Transverse colon (tissue), 4 donors: ENCODE results near the gene GPR139. TPM values are rescaled to one million over a fixed set of nuclear protein-coding genes. Genes with fewer than 3 reads are reported as not detected.

Source experiments
- DNase-seq: peaks from one replicate; pipeline ENCODE4 v3.0.0-alpha.2; 2019
- H3K27ac ChIP-seq, 4 donors: fragments of 200-600 bp; sonication (generic); 2 replicates each; pipeline ENCODE4 v1.5.1; 2016 to 2018; ENCODE audit warnings: inconsistent platforms in 4 of 4
- H3K27me3 ChIP-seq: fragments of 200-600 bp; sonication (generic); 2 replicates; pipeline ENCODE4 v1.5.1; 2017; ENCODE audit warnings: inconsistent platforms
- H3K36me3 ChIP-seq, 4 donors: fragments of 200-600 bp; sonication (generic); 2 replicates each; pipeline ENCODE4 v1.5.1; 2017 to 2019; ENCODE audit warnings: inconsistent platforms in 4 of 4
- H3K4me1 ChIP-seq, 4 donors: fragments of 200-600 bp; sonication (generic); 2 replicates each; pipeline ENCODE4 v1.5.1; 2017 to 2020; ENCODE audit warnings: inconsistent platforms in 4 of 4
- H3K4me3 ChIP-seq, 4 donors: fragments of 200-600 bp; sonication (generic); 1 replicate in 1 of 4; 2 replicates in 3 of 4; pipeline versions ENCODE4 v1.5.1 to v1.6.1; 2017 to 2019; ENCODE audit warnings: inconsistent platforms in 4 of 4
- H3K9me3 ChIP-seq, 2 donors: fragments of 200-600 bp; sonication (generic); 2 replicates each; pipeline ENCODE4 v1.5.1; 2017 to 2019; ENCODE audit warnings: inconsistent platforms in 2 of 2
- CTCF ChIP-seq, 5 experiments: fragments of 200-600 bp in 3 of 5; fragments of 450-650 bp in 2 of 5; sonication (generic) in 3 of 5; IDR thresholded peaks; 1 replicate in 2 of 5; 2 replicates in 3 of 5; pipeline ENCODE4 v1.5.1; 2016 to 2017; ENCODE audit warnings: antibody characterized with exemption in 5 of 5, inconsistent platforms in 3 of 5, mild to moderate bottlenecking in 2 of 5, moderate library complexity in 1 of 5
- EP300 ChIP-seq: sonication (generic); formaldehyde crosslinking; IDR thresholded peaks from one replicate; pipeline ENCODE4 v1.6.1; 2017; ENCODE audit warnings: antibody characterized with exemption, low read depth
- POLR2A ChIP-seq: fragments of 450-650 bp; IDR thresholded peaks from one replicate; pipeline ENCODE4 v1.6.1; 2016; ENCODE audit warnings: antibody characterized with exemption, mild to moderate bottlenecking, moderate library complexity
- POLR2AphosphoS5 ChIP-seq, 3 donors: sonication (generic); formaldehyde crosslinking; IDR thresholded peaks; one replicate each; pipeline ENCODE4 v1.6.1; 2016; ENCODE audit warnings: antibody characterized with exemption in 3 of 3
- WGBS, 2 donors: methylation state at CpG; one replicate each; pipeline ENCODE4 v1.1.5; 2018; ENCODE audit warnings: low coverage in 1 of 2; 5-methylcytosine and 5-hydroxymethylcytosine counted together
- in situ Hi-C, 4 donors: fragments of 200-750 bp; cut with MboI; loops; one replicate each; pipeline versions ENCODE4 v1.15.0 to v1.15.1; 2017; ENCODE audit warnings: low sequenced_read_pairs in 3 of 4, low pct_ligation_motif_present in 1 of 4, low pct_unique_long_range_greater_than_20kb in 1 of 4
- intact Hi-C: fragments of 100-400 bp; cut with DNase I; formaldehyde crosslinking; loops from one replicate; pipeline ENCODE4 v1.15.1; 2023; ENCODE audit warnings: low total_unique reads
- total RNA-seq, 4 donors: library from RNA; depleted of rRNA; stranded (reverse); fragments of >200 nt; gene quantifications; one replicate each; pipeline ENCODE4 v1.1.0, GENCODE V29; 2016

The GPR139 gene
- total RNA-seq, 4 donors from 2014 or later: not detected

- H3K9me3 ChIP-seq: peaks cover 0 to 7% of the 10 kb centered on the region in 2 donors
- no peak for DNase-seq
- TF ChIP-seq CTCF (IDR thresholded peaks at IDR 0.05): no peak
- TF ChIP-seq POLR2AphosphoS5 (IDR thresholded peaks at IDR 0.05): no peak
- no peak for TF ChIP-seq POLR2A
- no peak for TF ChIP-seq EP300
- intact Hi-C loops: no loop called here
- H3K4me3 ChIP-seq: no peak overlapping the region
- in situ Hi-C loops: no loop called here
- no peak overlapping the region for H3K27ac ChIP-seq
- 20% methylated on average over 8 of the region's 11 CpGs; no CpG with 5 or more reads in 1 of the 2 donors for WGBS, 2 donors
- H3K4me1 ChIP-seq: no peaks in the 10 kb centered on the region
- peaks cover 67% of the 10 kb centered on the region for H3K27me3 ChIP-seq
- H3K36me3 ChIP-seq: no peaks in the 10 kb centered on the region
Observed at GRCh38 chr16:20072874-20073202, 852 bp downstream of the GPR139 start.

GRCh38 chr16:20072146-20072873 is 1.4 kb downstream of the GPR139 start:
- Histone ChIP-seq H3K27ac (no peak overlapping the region), H3K36me3 (no peaks in the 10 kb centered on the region), H3K9me3 (peaks cover 0 to 7% of the 10 kb centered on the region in 2 donors), H3K4me1 (no peaks in the 10 kb centered on the region), H3K27me3 (peaks cover 67% of the 10 kb centered on the region), H3K4me3 (no peak overlapping the region)
- 56 to 84% methylated on average over 3 to 10 of the region's 11 CpGs for WGBS, 2 donors
- TF ChIP-seq POLR2AphosphoS5 (IDR thresholded peaks at IDR 0.05) (no peak), CTCF (IDR thresholded peaks at IDR 0.05) (no peak), POLR2A (no peak), EP300 (no peak)
- in situ Hi-C loops (no loop called here), intact Hi-C loops (no loop called here)
- DNase-seq: no peak

- Histone ChIP-seq H3K4me1 (no peaks in the 10 kb centered on the region), H3K36me3 (no peaks in the 10 kb centered on the region), H3K9me3 (peaks cover 0 to 7% of the 10 kb centered on the region in 2 donors), H3K27me3 (peaks cover 9% of the 10 kb centered on the region), H3K27ac (no peak overlapping the region), H3K4me3 (no peak overlapping the region)
- in situ Hi-C loops (no loop called here), intact Hi-C loops (no loop called here)
- TF ChIP-seq EP300: no peak
- no peak for TF ChIP-seq POLR2AphosphoS5 (IDR thresholded peaks at IDR 0.05)
- no peak for TF ChIP-seq POLR2A
- TF ChIP-seq CTCF (IDR thresholded peaks at IDR 0.05): no peak
- 35 to 45% methylated on average over 2 of the region's 2 CpGs for WGBS, 2 donors
- DNase-seq: no peak
Observed at GRCh38 chr16:20064931-20065330, 8.8 kb downstream of the GPR139 start.

GRCh38 chr16:20064520-20064919 is 9.2 kb downstream of the GPR139 start:
- in situ Hi-C loops (no loop called here), intact Hi-C loops (no loop called here)
- Histone ChIP-seq H3K27me3 (peaks cover 5% of the 10 kb centered on the region), H3K4me1 (no peaks in the 10 kb centered on the region), H3K9me3 (peaks cover 0 to 7% of the 10 kb centered on the region in 2 donors), H3K4me3 (no peak overlapping the region), H3K27ac (no peak overlapping the region), H3K36me3 (no peaks in the 10 kb centered on the region)
- DNase-seq: no peak
- WGBS, 2 donors: 83 to 89% methylated on average over 3 to 4 of the region's 4 CpGs
- TF ChIP-seq CTCF (IDR thresholded peaks at IDR 0.05): no peak
- no peak for TF ChIP-seq POLR2A
- no peak for TF ChIP-seq POLR2AphosphoS5 (IDR thresholded peaks at IDR 0.05)
- no peak for TF ChIP-seq EP300
